Natural killer cell (primary cell): Measurements from ENCODE around the gene PRPF4. TPM values are rescaled to one million over a fixed set of nuclear protein-coding genes. Genes with fewer than 3 reads are reported as not detected.
A peak's percentile ranks its signal among the peaks of the same experiment; 100 is the strongest.

Experiments
- ATAC-seq, 3 donors: fragments of 150-1000 bp in 2 of 3; fragments of 200-7000 bp in 1 of 3; cut with Tn5 transposase; 1 replicate in 1 of 3; 2 replicates in 2 of 3; pipeline ENCODE4 v1.10.0; 2021; ENCODE audit warnings: mild to moderate bottlenecking in 2 of 3, moderate library complexity in 2 of 3
- DNase-seq, 2 donors: peaks; one replicate each; pipeline versions ENCODE4 v3.0.0 to v3.0.0-alpha.2; 2013 to 2021; ENCODE audit warnings: mixed read lengths in 1 of 2
- H3K27ac ChIP-seq: one replicate; pipeline ENCODE4 v1.5.1; 2013; ENCODE audit warnings: mild to moderate bottlenecking, low read length
- H3K27me3 ChIP-seq: one replicate; pipeline ENCODE4 v1.6.1; 2013; ENCODE audit warnings: low read length; ENCODE audit not compliant: control insufficient read depth, insufficient read depth
- H3K36me3 ChIP-seq: one replicate; pipeline ENCODE4 v1.6.1; 2013; ENCODE audit warnings: low read length; ENCODE audit not compliant: control insufficient read depth, insufficient read depth
- H3K4me1 ChIP-seq: one replicate; pipeline ENCODE4 v1.6.1; 2013; ENCODE audit warnings: low read length; ENCODE audit not compliant: control insufficient read depth, insufficient read depth
- H3K4me3 ChIP-seq: one replicate; pipeline ENCODE4 v1.5.1; 2013; ENCODE audit warnings: low read length
- H3K9me3 ChIP-seq: one replicate; pipeline ENCODE4 v1.6.1; 2013; ENCODE audit warnings: low read length; ENCODE audit not compliant: control insufficient read depth, insufficient read depth
- H3K27ac Mint-ChIP-seq, 2 donors: one replicate each; pipeline ENCODE4 v1.8.0; 2022; ENCODE audit warnings: mild to moderate bottlenecking in 2 of 2, mixed read lengths in 2 of 2, moderate library complexity in 1 of 2
- H3K27me3 Mint-ChIP-seq, 2 donors: one replicate each; pipeline ENCODE4 v1.8.0; 2022; ENCODE audit warnings: low read depth in 2 of 2, mixed read lengths in 2 of 2
- H3K36me3 Mint-ChIP-seq: one replicate; pipeline ENCODE4 v1.8.0; 2022; ENCODE audit warnings: mixed read lengths
- H3K4me1 Mint-ChIP-seq, 2 donors: one replicate each; pipeline ENCODE4 v1.8.0; 2022; ENCODE audit warnings: mixed read lengths in 2 of 2
- H3K4me3 Mint-ChIP-seq: one replicate; pipeline ENCODE4 v1.8.0; 2022; ENCODE audit warnings: mild to moderate bottlenecking, moderate library complexity, mixed read lengths
- H3K9me3 Mint-ChIP-seq, 2 donors: one replicate each; pipeline ENCODE4 v1.8.0; 2022; ENCODE audit warnings: mixed read lengths in 2 of 2
- CTCF ChIP-seq: fragments of 200-600 bp; IDR thresholded peaks from one replicate; pipeline ENCODE4 v1.8.0; 2022; ENCODE audit warnings: antibody characterized with exemption
- WGBS: methylation state at CpG from one replicate; pipeline ENCODE4 v1.1.7; 2013; ENCODE audit warnings: missing lambda C conversion rate; ENCODE audit not compliant: insufficient coverage; 5-methylcytosine and 5-hydroxymethylcytosine counted together
- intact Hi-C: fragments of 100-400 bp; cut with micrococcal nuclease; formaldehyde crosslinking; loops from one replicate; pipeline ENCODE4 v1.14.2; 2022
- total RNA-seq, 4 donors: library from RNA; stranded (reverse); fragments of 120-200 nt in 1 of 4; gene quantifications; one replicate each; pipeline versions ENCODE4 v1.2.3 to v1.2.4, GENCODE V29; 2013 to 2022

PRPF4 gene
- total RNA-seq, 3 donors from 2014 or later (not counting 1 experiment from before 2014, with no cell fraction given), result 16.9 to 23.2 (median 21.1) TPM

- ATAC-seq (no peak), DNase-seq (no peak)
- Mint-ChIP-seq H3K9me3 (no peaks in the 10 kb centered on the region), H3K4me1 (peaks cover 5 to 12% of the 10 kb centered on the region in 2 donors), H3K27me3 (no peaks in the 10 kb centered on the region), H3K4me3 (no peak overlapping the region), H3K27ac (no peak overlapping the region), H3K36me3 (peaks cover 13% of the 10 kb centered on the region)
- intact Hi-C loops, result no loop called here
- Histone ChIP-seq H3K9me3 (no peaks in the 10 kb centered on the region), H3K4me3 (no peak overlapping the region), H3K27me3 (no peaks in the 10 kb centered on the region), H3K36me3 (peaks cover 62% of the 10 kb centered on the region), H3K4me1 (no peaks in the 10 kb centered on the region), H3K27ac (no peak overlapping the region)
- 100% methylated on average over 1 of the region's 2 CpGs for WGBS
- TF ChIP-seq CTCF, result no peak
Observed at GRCh38 chr9:113269355-113269754, 6.1 kb upstream of the PRPF4 start.

GRCh38 chr9:113269871-113270270 is 5.6 kb upstream of the PRPF4 start:
- no peak for DNase-seq
- 100% methylated on average over 1 of the region's 2 CpGs for WGBS
- Mint-ChIP-seq H3K9me3 (no peaks in the 10 kb centered on the region), H3K4me1 (peaks cover 5 to 12% of the 10 kb centered on the region in 2 donors), H3K4me3 (no peak overlapping the region), H3K27ac (no peak overlapping the region), H3K36me3 (peaks cover 13% of the 10 kb centered on the region), H3K27me3 (no peaks in the 10 kb centered on the region)
- Histone ChIP-seq H3K27ac (no peak overlapping the region), H3K4me3 (no peak overlapping the region), H3K4me1 (peaks cover 3% of the 10 kb centered on the region), H3K27me3 (no peaks in the 10 kb centered on the region), H3K36me3 (peaks cover 62% of the 10 kb centered on the region), H3K9me3 (no peaks in the 10 kb centered on the region)
- no peak for ATAC-seq
- TF ChIP-seq CTCF, result no peak
- intact Hi-C loops, result loop anchor here (10.0 kb wide), 1 partner anchor 245 kb away; no protein-coding TSS in a partner anchor

DNA sequence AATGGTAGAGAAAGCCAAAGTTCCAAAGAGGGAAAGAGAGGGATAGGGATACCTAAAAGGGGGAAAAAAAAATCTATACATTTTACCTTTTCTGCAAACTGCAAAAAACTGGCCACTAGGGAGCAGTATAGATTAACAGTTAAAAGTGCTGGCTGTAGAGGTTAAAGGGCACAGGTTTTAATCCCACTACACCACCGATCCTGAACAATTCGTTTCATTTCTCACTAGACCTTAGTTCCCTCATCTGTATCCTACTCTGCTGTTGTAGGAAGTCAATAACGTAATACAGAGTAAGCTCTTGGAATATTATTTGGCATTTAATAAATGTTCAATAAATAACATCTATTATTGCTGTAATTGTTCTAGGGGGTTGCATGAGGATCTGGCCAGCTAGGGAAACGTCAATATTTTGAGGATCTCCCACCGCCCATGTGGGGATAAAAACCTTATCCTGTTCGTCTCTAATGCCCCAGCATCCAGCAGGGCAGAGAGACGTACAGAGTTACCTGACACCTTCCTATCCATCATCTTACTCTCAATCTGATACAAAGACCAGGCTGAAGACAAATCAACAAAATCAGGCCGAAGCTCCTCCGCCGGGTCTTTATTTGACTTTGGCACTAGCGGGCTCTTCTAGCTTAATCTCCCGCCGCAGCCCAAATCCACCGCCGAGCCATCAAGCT is 843 bp upstream of the PRPF4 start:
- ATAC-seq (peak; percentile 23 to 51 (median 41)), DNase-seq (peak in 1 of 2 donors; percentile 80)
- H3K4me3 Mint-ChIP-seq, result no peak overlapping the region
- no peak overlapping the region for H3K27ac Mint-ChIP-seq
- under 1% methylated on average over 12 of the region's 15 CpGs for WGBS
- no peaks in the 10 kb centered on the region for H3K27me3 Mint-ChIP-seq
- Histone ChIP-seq H3K4me3 (peak overlapping the region; percentile 89), H3K27me3 (no peaks in the 10 kb centered on the region), H3K4me1 (peaks cover 8% of the 10 kb centered on the region), H3K36me3 (peaks cover 52% of the 10 kb centered on the region), H3K9me3 (no peaks in the 10 kb centered on the region), H3K27ac (peak overlapping the region; percentile 95)
- peaks cover 4 to 11% of the 10 kb centered on the region in 2 donors for H3K4me1 Mint-ChIP-seq
- peak; percentile 77 for TF ChIP-seq CTCF
- H3K36me3 Mint-ChIP-seq, result peaks cover 20% of the 10 kb centered on the region
- intact Hi-C loops, result loop anchor here (1.0 to 10.0 kb wide), 6 partner anchors 53 to 384 kb away; partner anchors contain the start of genes C9orf43, FKBP15, POLE3 and SLC31A1
- H3K9me3 Mint-ChIP-seq, result no peaks in the 10 kb centered on the region
